ENCODE results near the gene SKAP2. TPM values are rescaled to one million over a fixed set of nuclear protein-coding genes. Genes with fewer than 3 reads are reported as not detected.

The SKAP2 gene
- total RNA-seq, 1 experiment from 2014 or later: 66.8 TPM

- ChIA-PET POLR2A (interaction anchor here (1.1 kb wide), 1 partner anchor 239 kb away, joined by 11 read pairs; no protein-coding TSS in a partner anchor), CTCF (no interaction called here)
- DNase-seq (ENCODE audit: low read depth, low spot score) (no peak), ATAC-seq (peak; percentile 47)
- no peak for TF ChIP-seq REST (IDR thresholded peaks at IDR 0.05; ENCODE audit: insufficient read depth in 1 of 2, low read depth in 2 of 2, low read length in 1 of 2)
- Histone ChIP-seq H3K36me3 (ENCODE audit: control insufficient read depth, insufficient read depth, low read length) (no peaks in the 10 kb centered on the region), H3K27me3 (ENCODE audit: control insufficient read depth, insufficient read depth, low read length) (no peaks in the 10 kb centered on the region), H3K4me3 (ENCODE audit: low read depth in 2 of 2, low read length in 2 of 2) (peak overlapping the region; percentile 27 to 51), H3K27ac (ENCODE audit: low read length) (peak overlapping the region; percentile 83), H3K4me1 (ENCODE audit: control insufficient read depth, insufficient read depth, low read length) (peaks cover 80% of the 10 kb centered on the region), H3K9me3 (ENCODE audit: control insufficient read depth, insufficient read depth, low read depth, low read length) (no peaks in the 10 kb centered on the region)
- intact Hi-C loops (cut with micrococcal nuclease; ENCODE audit: unreplicated experiment) (no loop called here), in situ Hi-C loops (cut with HindIII; ENCODE audit: low pct_unique_long_range_greater_than_20kb, low sequenced_read_pairs) (loop anchor here (5.0 kb wide), 1 partner anchor 284 kb away; the partner anchor contains the start of gene HOXA5)
- BruUV-seq (replicated peaks): no TSS peak
Measured at GRCh38 chr7:26858241-26858715, 6.1 kb downstream of the SKAP2 start.

GRCh38 chr7:26857506-26858240, 6.7 kb downstream of the SKAP2 start:
- in situ Hi-C loops (cut with HindIII; ENCODE audit: low pct_unique_long_range_greater_than_20kb, low sequenced_read_pairs): loop anchor here (5.0 kb wide), 1 partner anchor 285 kb away; the partner anchor contains the start of gene HOXA5
- Histone ChIP-seq H3K9me3 (ENCODE audit: control insufficient read depth, insufficient read depth, low read depth, low read length) (no peaks in the 10 kb centered on the region), H3K36me3 (ENCODE audit: control insufficient read depth, insufficient read depth, low read length) (no peaks in the 10 kb centered on the region), H3K27me3 (ENCODE audit: control insufficient read depth, insufficient read depth, low read length) (no peaks in the 10 kb centered on the region), H3K4me1 (ENCODE audit: control insufficient read depth, insufficient read depth, low read length) (peaks cover 74% of the 10 kb centered on the region), H3K4me3 (ENCODE audit: low read depth in 2 of 2, low read length in 2 of 2) (peak overlapping the region; percentile 27 to 51), H3K27ac (ENCODE audit: low read length) (peak overlapping the region; percentile 83)
- no TSS peak for BruUV-seq (replicated peaks)
- peak; percentile 74 for ATAC-seq
- ChIA-PET CTCF (interaction anchor here (0.6 to 0.7 kb wide), 3 partner anchors 239 to 303 kb away, joined by 3 to 6 read pairs (median 5); no protein-coding TSS in a partner anchor), POLR2A (interaction anchor here (0.5 to 1.1 kb wide), 4 partner anchors 240 to 483 kb away, joined by 3 to 14 read pairs (median 7); no protein-coding TSS in a partner anchor)
- DNase-seq (ENCODE audit: low read depth, low spot score): no peak
- TF ChIP-seq POLR2AphosphoS5 (IDR thresholded peaks at IDR 0.05; ENCODE audit: low read depth, low read length) (no peak), CTCF (IDR thresholded peaks at IDR 0.05) (no peak), SIN3A (IDR thresholded peaks at IDR 0.05; ENCODE audit: borderline replicate concordance, insufficient read depth, low read depth, low read length) (0 out of 2 replicates have a peak, but pooled peaks have one; percentile 10), REST (IDR thresholded peaks at IDR 0.05; ENCODE audit: insufficient read depth in 1 of 2, low read depth in 2 of 2, low read length in 1 of 2) (no peak), TCF7L2 (IDR thresholded peaks at IDR 0.05; ENCODE audit: low read depth, low read length) (0 out of 2 replicates have a peak, but pooled peaks have one; percentile 27)
- intact Hi-C loops (cut with micrococcal nuclease; ENCODE audit: unreplicated experiment): no loop called here

Measured in Panc1 (cell line).